PC-3 (cell line): ENCODE data around the gene UBE3A.

ENCODE experiments used
- CTCF ChIP-seq: fragments of 300-600 bp; sonication (generic); conservative IDR thresholded peaks from 2 replicates; pipeline ENCODE4 v1.5.1; 2017; ENCODE audit warnings: antibody characterized with exemption, low read depth, mild to moderate bottlenecking, low read length
- EZH2 ChIP-seq: fragments of 300-600 bp; sonication (generic); IDR thresholded peaks from one replicate; pipeline ENCODE4 v1.6.1; 2017; ENCODE audit warnings: antibody characterized with exemption, mild to moderate bottlenecking, low read length; ENCODE audit not compliant: unreplicated experiment

GRCh38 chr15:25403771-25404170 is 35.1 kb downstream of the UBE3A start:
- no peak for TF ChIP-seq CTCF
- TF ChIP-seq EZH2: no peak
